Cardiac muscle cell (in vitro differentiated cells and primary cell): ENCODE results near the gene CHP2. TPM values are rescaled to one million over a fixed set of nuclear protein-coding genes. Genes with fewer than 3 reads are reported as not detected.
"Not testable (repeated sequence)": the region's sequence is repeated elsewhere in the genome, so short reads cannot be mapped to it uniquely, and the experiment has no call there.

Experiments
- DNase-seq, 2 donors: peaks; one replicate each; pipeline versions ENCODE4 v3.0.0 to v3.0.0-alpha.2; 2010 to 2017; ENCODE audit warnings: low read depth in 1 of 2, low spot score in 1 of 2
- H3K27ac ChIP-seq: fragments of 200-600 bp; sonication (generic); 2 replicates; pipeline ENCODE4 v1.5.1; 2016
- H3K27me3 ChIP-seq: fragments of 200-600 bp; sonication (generic); 2 replicates; pipeline ENCODE4 v1.6.0; 2016; ENCODE audit warnings: control low read depth
- H3K36me3 ChIP-seq: fragments of 200-600 bp; sonication (generic); 2 replicates; pipeline ENCODE4 v1.5.1; 2016; ENCODE audit warnings: control low read depth
- H3K4me1 ChIP-seq: fragments of 200-600 bp; sonication (generic); 2 replicates; pipeline ENCODE4 v1.8.1; 2017; ENCODE audit warnings: low read depth, mild to moderate bottlenecking, mixed run types
- H3K4me3 ChIP-seq: fragments of 200-600 bp; sonication (generic); 2 replicates; pipeline ENCODE4 v1.5.1; 2016; ENCODE audit warnings: mild to moderate bottlenecking
- H3K9me3 ChIP-seq: fragments of 200-600 bp; sonication (generic); 2 replicates; pipeline ENCODE4 v1.5.1; 2017; ENCODE audit warnings: low read depth, mild to moderate bottlenecking, control low read depth
- CTCF ChIP-seq: IDR thresholded peaks from 2 replicates; pipeline ENCODE4 v1.5.1; 2012; ENCODE audit warnings: low read depth, mild to moderate bottlenecking, low read length
- polyA plus RNA-seq: library from polyadenylated mRNA; unstranded; fragments of >200 nt; fragmentation: Nextera tagmentation; extraction: Ambion mirVana; gene quantifications from 2 replicates; pipeline ENCODE4 v1.2.1, GENCODE V29; 2016
- total RNA-seq: library from RNA; depleted of rRNA; stranded (reverse); fragments of >200 nt; gene quantifications from 2 replicates; pipeline ENCODE4 v1.2.3, GENCODE V29; 2016

CHP2 gene
- total and polyA plus RNA-seq, 2 experiments from 2014 or later, result not detected

GRCh38 chr16:23739516-23739915 is 15.3 kb upstream of the CHP2 start:
- TF ChIP-seq CTCF, result no peak
- Histone ChIP-seq H3K4me3 (no peak overlapping the region), H3K4me1 (no peaks in the 10 kb centered on the region), H3K9me3 (no peaks in the 10 kb centered on the region), H3K27ac (no peak overlapping the region), H3K27me3 (no peaks in the 10 kb centered on the region), H3K36me3 (no peaks in the 10 kb centered on the region)
- DNase-seq, result no peak

GRCh38 chr16:23741675-23742303 is 13.0 kb upstream of the CHP2 start:
- no peak overlapping the region for H3K27ac ChIP-seq
- no peaks in the 10 kb centered on the region for H3K9me3 ChIP-seq
- peaks cover 5% of the 10 kb centered on the region for H3K27me3 ChIP-seq
- H3K36me3 ChIP-seq, result no peaks in the 10 kb centered on the region
- no peaks in the 10 kb centered on the region for H3K4me1 ChIP-seq
- no peak for DNase-seq
- TF ChIP-seq CTCF, result no peak
- H3K4me3 ChIP-seq, result no peak overlapping the region

- Histone ChIP-seq H3K27ac (no peak overlapping the region), H3K4me1 (no peaks in the 10 kb centered on the region), H3K36me3 (no peaks in the 10 kb centered on the region), H3K9me3 (no peaks in the 10 kb centered on the region), H3K4me3 (no peak overlapping the region), H3K27me3 (peaks cover 8% of the 10 kb centered on the region)
- no peak for DNase-seq
- no peak for TF ChIP-seq CTCF
These were observed 12.1 kb upstream of the CHP2 start for GRCh38 chr16:23742766-23743165.

- Histone ChIP-seq H3K27me3 (peaks cover 8% of the 10 kb centered on the region), H3K4me3 (no peak overlapping the region), H3K27ac (no peak overlapping the region), H3K36me3 (no peaks in the 10 kb centered on the region), H3K9me3 (no peaks in the 10 kb centered on the region), H3K4me1 (no peaks in the 10 kb centered on the region)
- no peak for DNase-seq
- no peak for TF ChIP-seq CTCF
These were observed 9.6 kb upstream of the CHP2 start for GRCh38 chr16:23745263-23745662.

- Histone ChIP-seq H3K36me3 (no peaks in the 10 kb centered on the region), H3K4me3 (no peak overlapping the region), H3K4me1 (no peaks in the 10 kb centered on the region), H3K27me3 (peaks cover 11% of the 10 kb centered on the region), H3K27ac (no peak overlapping the region), H3K9me3 (no peaks in the 10 kb centered on the region)
- no peak for TF ChIP-seq CTCF
- no peak for DNase-seq
These were observed 6.2 kb upstream of the CHP2 start for GRCh38 chr16:23748630-23749029.

- H3K36me3 ChIP-seq, H3K4me1 ChIP-seq, DNase-seq, H3K9me3 ChIP-seq, H3K27ac ChIP-seq, H3K4me3 ChIP-seq: not testable (repeated sequence)
- H3K27me3 ChIP-seq, result peaks cover 35% of the 10 kb centered on the region
These were observed 3.8 kb upstream of the CHP2 start for GRCh38 chr16:23751053-23751452.
